Lower leg skin (tissue), 3 donors: ENCODE data around the gene CYP2D6.

Experiments used
- CTCF ChIP-seq, 3 donors: fragments of 450-650 bp; IDR thresholded peaks; one replicate each; pipeline ENCODE4 v1.5.1; 2016; ENCODE audit warnings: antibody characterized with exemption in 3 of 3, mild to moderate bottlenecking in 3 of 3, moderate library complexity in 2 of 3
- POLR2A ChIP-seq, 2 donors: fragments of 450-650 bp; IDR thresholded peaks; one replicate each; pipeline ENCODE4 v1.6.1; 2016 to 2017; ENCODE audit warnings: antibody characterized with exemption in 2 of 2, mild to moderate bottlenecking in 1 of 2, moderate library complexity in 1 of 2

- TF ChIP-seq CTCF (IDR thresholded peaks at IDR 0.05) (no peak), POLR2A (IDR thresholded peaks at IDR 0.05) (no peak)
These were observed 44.6 kb downstream of the CYP2D6 start for GRCh38 chr22:42086051-42086450.
